Endothelial cell of umbilical vein (primary cell): ENCODE results near the gene PPA2. TPM values are rescaled to one million over a fixed set of nuclear protein-coding genes. Genes with fewer than 3 reads are reported as not detected.

Experiments
- BruUV-seq: library from RNA; stranded (reverse); fragments of 400-500 nt; replicated peaks from 2 replicates; lab custom pipeline; 2021; lab: Mats Ljungman, UMichigan
- CTCF ChIA-PET: fragments of 300-600, 350-600 bp; sonication (Branson Sonifier 250); formaldehyde crosslinking; loops from one replicate; lab custom pipeline; 2021; ENCODE audit warnings: antibody characterized with exemption, inconsistent platforms; lab: Charles Lee
- POLR2A ChIA-PET: fragments of 300-600, 350-600 bp; sonication (Branson Sonifier 250); formaldehyde crosslinking; loops from one replicate; lab custom pipeline; 2021; ENCODE audit warnings: antibody characterized with exemption, inconsistent platforms; lab: Charles Lee
- DNase-seq: peaks from one replicate; pipeline ENCODE4 v3.0.0-alpha.2; 2011; ENCODE audit warnings: low read depth, low spot score
- FAIRE-seq: peaks from 2 replicates; lab custom pipeline; 2011; peaks lifted over from hg19 to GRCh38; lab: Jason Lieb, UNC
- H2AFZ ChIP-seq: 2 replicates; pipeline ENCODE4 v1.6.0; 2012; ENCODE audit warnings: low read depth, low read length, control low read depth, inconsistent platforms
- H3K27ac ChIP-seq: 2 replicates; pipeline ENCODE4 v1.5.1; 2011; ENCODE audit warnings: low read depth, mild to moderate bottlenecking, control low read depth, low read length, moderate library complexity; ENCODE audit not compliant: insufficient read depth
- H3K27me3 ChIP-seq, 2 experiments: 2 replicates each; pipeline versions ENCODE4 v1.6.0 to v1.6.1; 2011; ENCODE audit warnings: low read length in 2 of 2, mixed read lengths in 1 of 2; ENCODE audit not compliant: control insufficient read depth in 2 of 2, insufficient read depth in 2 of 2
- H3K36me3 ChIP-seq, 2 experiments: 2 replicates in 1 of 2; 3 replicates in 1 of 2; pipeline ENCODE4 v1.5.1; 2011; ENCODE audit warnings: low read length in 2 of 2, mild to moderate bottlenecking in 1 of 2, moderate library complexity in 1 of 2; ENCODE audit not compliant: control insufficient read depth in 2 of 2, insufficient read depth in 2 of 2; ENCODE audit errors: extremely low read depth in 1 of 2
- H3K4me1 ChIP-seq: 3 replicates; pipeline ENCODE4 v1.5.1; 2011; ENCODE audit warnings: mild to moderate bottlenecking, low read length; ENCODE audit not compliant: control insufficient read depth, insufficient read depth; ENCODE audit errors: extremely low read depth
- H3K4me2 ChIP-seq: 2 replicates; pipeline ENCODE4 v1.6.1; 2011; ENCODE audit warnings: low read length, control low read depth, mixed read lengths; ENCODE audit not compliant: insufficient read depth
- H3K4me3 ChIP-seq, 3 experiments: fragments of 200-600 bp in 1 of 3; sonication (generic), shearing (Covaris generic) in 1 of 3; replicated peaks in 1 of 3; 2 replicates each; pipeline ENCODE4 v1.5.1; 2011 to 2016; ENCODE audit warnings: control low read depth in 3 of 3, low read length in 3 of 3, mild to moderate bottlenecking in 2 of 3, inconsistent platforms in 1 of 3, low read depth in 1 of 3, moderate library complexity in 1 of 3; ENCODE audit not compliant: insufficient read depth in 1 of 3
- H3K79me2 ChIP-seq: 2 replicates; pipeline ENCODE4 v1.6.0; 2012; ENCODE audit warnings: low read length, inconsistent platforms; ENCODE audit not compliant: control insufficient read depth, insufficient read depth
- H3K9ac ChIP-seq: replicated peaks from 2 replicates; pipeline ENCODE3; 2011; ENCODE audit warnings: low read length, control low read depth; ENCODE audit not compliant: insufficient read depth; ENCODE audit errors: extremely low read depth
- H3K9me1 ChIP-seq: replicated peaks from 3 replicates; pipeline ENCODE4 v1.6.0; 2011; ENCODE audit warnings: mild to moderate bottlenecking, low read length; ENCODE audit not compliant: control insufficient read depth, insufficient read depth; ENCODE audit errors: extremely low read depth
- H3K9me3 ChIP-seq: replicated peaks from 2 replicates; pipeline ENCODE4 v1.5.1; 2012; ENCODE audit warnings: low read length, inconsistent platforms; ENCODE audit not compliant: control insufficient read depth, insufficient read depth
- H4K20me1 ChIP-seq: replicated peaks from 2 replicates; pipeline ENCODE3; 2011; ENCODE audit warnings: mild to moderate bottlenecking, low read length; ENCODE audit not compliant: control insufficient read depth, insufficient read depth; ENCODE audit errors: extremely low read depth
- EZH2 ChIP-seq: IDR thresholded peaks from 2 replicates; pipeline ENCODE4 v1.6.1; 2012; ENCODE audit warnings: borderline replicate concordance, low read depth, mild to moderate bottlenecking, moderate library complexity, low read length, inconsistent platforms; ENCODE audit not compliant: severe bottlenecking
- FOS ChIP-seq: IDR thresholded peaks from 2 replicates; pipeline ENCODE4 v1.6.1; 2011; ENCODE audit warnings: mild to moderate bottlenecking, low read length, moderate library complexity, borderline replicate concordance; ENCODE audit not compliant: insufficient read depth
- GATA2 ChIP-seq: IDR thresholded peaks from 2 replicates; pipeline ENCODE4 v1.7.0; 2011; ENCODE audit warnings: low read depth, mild to moderate bottlenecking, moderate library complexity, mixed read lengths, low read length; ENCODE audit not compliant: insufficient read length, insufficient read depth
- JUN ChIP-seq: IDR thresholded peaks from 2 replicates; pipeline ENCODE4 v1.6.1; 2011; ENCODE audit warnings: borderline replicate concordance, low read depth; ENCODE audit not compliant: insufficient read length, insufficient read depth
- MYC ChIP-seq: IDR thresholded peaks from one replicate; pipeline ENCODE4 v1.6.1; 2011; ENCODE audit warnings: mild to moderate bottlenecking, low read depth, low read length
- POLR2A ChIP-seq: IDR thresholded peaks from 2 replicates; pipeline ENCODE4 v1.6.1; 2012; ENCODE audit warnings: low read depth, mild to moderate bottlenecking, control low read depth, low read length
- POLR2AphosphoS5 ChIP-seq: IDR thresholded peaks from 2 replicates; pipeline ENCODE4 v1.6.1; 2012; ENCODE audit warnings: low read depth, mild to moderate bottlenecking, control low read depth, low read length, moderate library complexity; ENCODE audit not compliant: insufficient read depth
- dilution Hi-C: fragments of 300-500 bp; cut with MboI; formaldehyde crosslinking; loops from one replicate; pipeline ENCODE4 v1.15.0; 2019; ENCODE audit warnings: low sequenced_read_pairs; ENCODE audit not compliant: extremely low pct_ligation_motif_present
- intact Hi-C: fragments of 100-400 bp; cut with micrococcal nuclease; formaldehyde crosslinking; loops from one replicate; pipeline ENCODE4 v1.10.0; 2022
- polyA plus RNA-seq, 4 experiments: library from polyadenylated mRNA; depleted of rRNA in 3 of 4; stranded (reverse) in 3 of 4; unstranded in 1 of 4; fragments of >200 nt; gene quantifications; 2 replicates each; pipeline versions ENCODE4 v1.2.1 to v1.2.3, GENCODE V29; 2011 to 2012; ENCODE audit warnings: missing spikeins in 1 of 4
- total RNA-seq: library from RNA; stranded (reverse); gene quantifications from 2 replicates; pipeline ENCODE4 v1.2.3, GENCODE V29; 2021
- TF ChIP-seq, protein P1 (sequence below), 2 donors: IDR thresholded peaks; 1 replicate in 1 of 2; 2 replicates in 1 of 2; pipeline ENCODE4 v1.5.1; 2011; ENCODE audit warnings: low read length in 2 of 2, mild to moderate bottlenecking in 2 of 2, moderate library complexity in 2 of 2, control low read depth in 1 of 2, inconsistent platforms in 1 of 2, low read depth in 1 of 2; ENCODE audit not compliant: insufficient read depth in 1 of 2; ENCODE audit errors: extremely low read depth in 1 of 2
- TF ChIP-seq, protein P2 (sequence below): IDR thresholded peaks from 2 replicates; pipeline ENCODE4 v1.6.1; 2011; ENCODE audit not compliant: insufficient read depth, insufficient read length

The PPA2 gene
- total and polyA plus RNA-seq, 2 donors (not counting 3 experiments of a cell fraction or from before 2014, with no cell fraction given): 30.4 to 58.7 TPM

DNA sequence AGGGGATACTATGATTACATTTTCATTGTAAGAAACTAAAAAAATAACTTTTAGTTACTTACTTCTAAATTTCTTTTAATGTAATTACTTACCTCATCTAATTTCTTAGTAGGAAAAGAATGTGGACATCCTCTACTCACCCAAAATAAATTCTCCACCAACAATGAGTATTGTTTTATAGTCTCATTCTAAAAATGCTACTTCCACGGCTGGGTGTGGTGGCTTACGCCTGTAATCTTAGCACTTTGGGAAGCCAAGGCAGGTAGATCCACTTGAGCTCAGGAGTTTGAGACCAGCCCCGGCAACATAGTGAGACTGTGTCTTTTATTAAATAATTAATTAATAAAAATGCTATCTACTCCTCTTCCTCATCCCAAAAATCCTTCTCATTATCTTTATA, 99.8 kb downstream of the PPA2 start:
- intact Hi-C loops (no loop called here), dilution Hi-C loops (no loop called here)
- FAIRE-seq (no peak), DNase-seq (no peak)
- no peak overlapping the region for H3K4me3 ChIP-seq
- no peaks in the 10 kb centered on the region for H4K20me1 ChIP-seq
- no peak overlapping the region for H3K27ac ChIP-seq
- H2AFZ ChIP-seq: no peak overlapping the region
- POLR2A ChIA-PET: no interaction called here
- H3K9me1 ChIP-seq: no peaks in the 10 kb centered on the region
- H3K4me2 ChIP-seq: no peak overlapping the region
- no peaks in the 10 kb centered on the region for H3K27me3 ChIP-seq
- no TSS peak for BruUV-seq
- TF ChIP-seq POLR2A (no peak), MYC (no peak), EZH2 (no peak), GATA2 (no peak), FOS (no peak), POLR2AphosphoS5 (no peak), JUN (no peak)
- TF ChIP-seq, protein P1, sequence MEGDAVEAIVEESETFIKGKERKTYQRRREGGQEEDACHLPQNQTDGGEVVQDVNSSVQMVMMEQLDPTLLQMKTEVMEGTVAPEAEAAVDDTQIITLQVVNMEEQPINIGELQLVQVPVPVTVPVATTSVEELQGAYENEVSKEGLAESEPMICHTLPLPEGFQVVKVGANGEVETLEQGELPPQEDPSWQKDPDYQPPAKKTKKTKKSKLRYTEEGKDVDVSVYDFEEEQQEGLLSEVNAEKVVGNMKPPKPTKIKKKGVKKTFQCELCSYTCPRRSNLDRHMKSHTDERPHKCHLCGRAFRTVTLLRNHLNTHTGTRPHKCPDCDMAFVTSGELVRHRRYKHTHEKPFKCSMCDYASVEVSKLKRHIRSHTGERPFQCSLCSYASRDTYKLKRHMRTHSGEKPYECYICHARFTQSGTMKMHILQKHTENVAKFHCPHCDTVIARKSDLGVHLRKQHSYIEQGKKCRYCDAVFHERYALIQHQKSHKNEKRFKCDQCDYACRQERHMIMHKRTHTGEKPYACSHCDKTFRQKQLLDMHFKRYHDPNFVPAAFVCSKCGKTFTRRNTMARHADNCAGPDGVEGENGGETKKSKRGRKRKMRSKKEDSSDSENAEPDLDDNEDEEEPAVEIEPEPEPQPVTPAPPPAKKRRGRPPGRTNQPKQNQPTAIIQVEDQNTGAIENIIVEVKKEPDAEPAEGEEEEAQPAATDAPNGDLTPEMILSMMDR (IDR thresholded peaks at IDR 0.05; ENCODE audit: extremely low read depth in 1 of 2, insufficient read depth in 1 of 2, low read depth in 1 of 2, low read length in 2 of 2): no peak
- TF ChIP-seq, protein P2, sequence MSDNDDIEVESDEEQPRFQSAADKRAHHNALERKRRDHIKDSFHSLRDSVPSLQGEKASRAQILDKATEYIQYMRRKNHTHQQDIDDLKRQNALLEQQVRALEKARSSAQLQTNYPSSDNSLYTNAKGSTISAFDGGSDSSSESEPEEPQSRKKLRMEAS: no peak
- H3K4me1 ChIP-seq: no peaks in the 10 kb centered on the region
- H3K36me3 ChIP-seq: no peaks in the 10 kb centered on the region
- CTCF ChIA-PET: no interaction called here
- H3K9ac ChIP-seq: no peak overlapping the region
- H3K79me2 ChIP-seq: no peaks in the 10 kb centered on the region
- no peaks in the 10 kb centered on the region for H3K9me3 ChIP-seq
